ENCODE data around the gene ARHGAP10.
"Not testable (repeated sequence)": the region's sequence is repeated elsewhere in the genome, so short reads cannot be mapped to it uniquely, and the experiment has no call there.

ARHGAP10 gene

DNA sequence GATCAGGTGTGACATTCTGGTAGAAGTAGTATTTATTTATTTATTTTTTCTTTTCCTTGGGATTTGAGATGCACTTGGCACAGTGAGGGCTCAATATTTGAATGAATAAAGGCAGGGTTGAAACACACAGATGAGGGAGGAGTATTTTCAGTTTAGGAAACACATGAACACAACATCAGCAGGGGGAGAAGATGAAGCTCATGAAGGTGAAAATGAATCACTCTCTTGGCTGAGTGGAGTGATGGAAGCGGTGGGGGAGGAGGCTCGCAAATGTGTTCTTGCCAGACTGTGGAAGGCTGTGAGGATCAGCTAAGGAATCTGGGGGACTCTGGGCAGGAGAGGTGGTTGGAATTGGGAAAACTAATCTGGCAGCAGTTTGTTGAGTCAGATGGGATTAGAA, 55.3 kb downstream of the ARHGAP10 start:
- no peak for TF ChIP-seq ZNF274 (IDR thresholded peaks at IDR 0.05; ENCODE audit: low read depth, low read length)
- no peak overlapping the region for H3K4me3 ChIP-seq (ENCODE audit: low read length)

DNA sequence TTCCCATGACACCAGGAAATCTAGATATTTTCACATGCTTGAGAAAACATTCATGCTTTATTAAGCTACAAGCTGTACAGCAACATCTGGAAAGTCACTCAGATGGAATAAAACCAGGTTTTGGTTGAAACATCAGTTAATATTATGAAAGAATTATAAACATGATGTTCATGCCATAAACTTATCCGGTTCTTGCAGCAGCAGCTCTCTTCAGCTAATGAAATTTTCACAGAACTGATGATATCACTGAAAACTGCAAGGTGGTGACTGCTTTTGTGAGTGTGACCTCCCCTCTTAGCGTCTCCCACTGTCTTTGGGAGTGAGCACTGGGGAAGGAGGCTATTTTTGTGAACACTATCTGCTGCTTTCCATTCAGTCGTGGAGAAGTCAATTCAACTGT, 56.9 kb downstream of the ARHGAP10 start:
- no peak overlapping the region for H3K4me3 ChIP-seq (ENCODE audit: low read length)
- TF ChIP-seq ZNF274 (IDR thresholded peaks at IDR 0.05; ENCODE audit: low read depth, low read length) = no peak

DNA sequence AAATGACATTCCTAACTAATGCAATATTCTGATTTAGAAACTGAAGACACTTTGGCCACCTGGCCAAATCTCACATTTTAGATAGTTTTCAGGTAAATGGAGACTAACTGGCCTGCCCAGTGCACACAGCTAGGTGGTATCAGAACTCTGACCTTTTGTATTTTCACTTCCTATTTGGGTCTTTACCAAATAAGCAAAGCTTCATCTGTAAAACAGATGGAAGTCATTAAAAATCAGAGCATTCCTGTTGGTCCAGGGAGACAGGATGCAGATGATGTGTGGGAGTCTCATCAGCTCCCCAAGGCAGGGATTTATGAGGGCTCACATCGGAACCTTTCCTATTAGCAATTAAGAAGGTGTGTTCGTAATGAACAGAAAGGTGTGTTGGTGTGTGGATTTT, 57.7 kb downstream of the ARHGAP10 start:
- H3K4me3 ChIP-seq (ENCODE audit: low read length) = no peak overlapping the region
- no peak for TF ChIP-seq ZNF274 (IDR thresholded peaks at IDR 0.05; ENCODE audit: low read depth, low read length)

DNA sequence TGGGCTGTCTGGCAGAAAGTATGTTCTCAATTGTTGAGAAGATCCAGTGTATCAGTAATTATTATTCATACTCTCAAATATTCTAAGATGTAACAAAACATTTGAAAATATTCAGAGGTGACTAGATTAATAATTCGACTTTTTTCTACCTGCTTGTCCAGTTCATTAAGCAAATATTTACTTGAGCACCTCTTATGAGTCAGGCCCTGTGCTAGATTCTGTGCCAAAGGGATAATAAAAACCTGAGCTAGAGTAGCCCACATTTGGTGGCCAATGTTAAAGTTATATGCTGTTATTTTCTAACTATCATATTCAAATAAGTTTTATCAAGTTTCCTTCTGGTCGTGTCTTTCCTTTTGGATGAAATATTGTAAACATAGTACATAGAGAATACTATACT, 58.5 kb downstream of the ARHGAP10 start:
- H3K4me3 ChIP-seq (ENCODE audit: low read length) = no peak overlapping the region
- TF ChIP-seq ZNF274 (IDR thresholded peaks at IDR 0.05; ENCODE audit: low read depth, low read length) = no peak

DNA sequence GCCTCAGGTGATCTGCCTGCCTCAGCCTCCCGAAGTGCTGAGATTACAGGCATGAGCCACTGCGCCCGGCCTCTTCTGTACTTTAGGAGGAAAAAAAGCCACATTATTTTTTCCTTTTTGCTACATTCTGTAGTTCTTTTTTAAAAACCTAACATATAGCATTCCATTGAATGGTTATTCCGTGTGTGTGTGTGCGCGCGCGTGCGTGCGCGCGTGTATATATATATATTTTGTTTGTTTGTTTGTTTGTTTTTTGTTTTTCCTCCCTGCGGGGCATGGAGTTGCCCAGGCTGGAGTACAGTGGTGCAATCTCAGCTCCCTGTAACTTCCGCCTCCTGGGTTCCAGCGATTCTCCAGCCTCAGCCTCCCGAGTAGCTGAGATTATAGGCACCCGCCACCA, 59.5 kb downstream of the ARHGAP10 start:
- no peak for TF ChIP-seq ZNF274 (IDR thresholded peaks at IDR 0.05; ENCODE audit: low read depth, low read length)

DNA sequence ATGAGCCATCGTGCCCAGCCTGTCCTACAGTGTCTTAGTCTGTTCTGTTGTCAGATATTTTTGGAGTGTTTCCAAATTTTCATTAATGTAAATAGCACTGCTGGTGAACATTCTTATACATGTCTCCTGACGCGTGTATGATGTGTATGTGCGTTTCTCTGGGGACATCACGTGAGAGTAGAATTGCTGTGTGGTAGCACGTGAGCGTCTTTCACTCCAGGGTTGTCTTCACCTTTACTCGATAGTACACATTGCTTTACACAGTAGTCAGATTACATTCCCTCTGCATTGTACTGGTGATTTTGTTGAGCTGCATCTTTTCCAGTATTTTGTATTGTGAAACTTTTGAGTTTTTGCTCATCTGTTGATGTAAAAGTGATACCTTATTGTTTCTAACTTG, 60.0 kb downstream of the ARHGAP10 start:
- no peak overlapping the region for H3K4me3 ChIP-seq (ENCODE audit: low read length)
- TF ChIP-seq ZNF274 (IDR thresholded peaks at IDR 0.05; ENCODE audit: low read depth, low read length) = no peak

More for the DNA sequence above, 59.5 kb downstream of the ARHGAP10 start:
- H3K4me3 ChIP-seq (ENCODE audit: low read length) = no peak overlapping the region

DNA sequence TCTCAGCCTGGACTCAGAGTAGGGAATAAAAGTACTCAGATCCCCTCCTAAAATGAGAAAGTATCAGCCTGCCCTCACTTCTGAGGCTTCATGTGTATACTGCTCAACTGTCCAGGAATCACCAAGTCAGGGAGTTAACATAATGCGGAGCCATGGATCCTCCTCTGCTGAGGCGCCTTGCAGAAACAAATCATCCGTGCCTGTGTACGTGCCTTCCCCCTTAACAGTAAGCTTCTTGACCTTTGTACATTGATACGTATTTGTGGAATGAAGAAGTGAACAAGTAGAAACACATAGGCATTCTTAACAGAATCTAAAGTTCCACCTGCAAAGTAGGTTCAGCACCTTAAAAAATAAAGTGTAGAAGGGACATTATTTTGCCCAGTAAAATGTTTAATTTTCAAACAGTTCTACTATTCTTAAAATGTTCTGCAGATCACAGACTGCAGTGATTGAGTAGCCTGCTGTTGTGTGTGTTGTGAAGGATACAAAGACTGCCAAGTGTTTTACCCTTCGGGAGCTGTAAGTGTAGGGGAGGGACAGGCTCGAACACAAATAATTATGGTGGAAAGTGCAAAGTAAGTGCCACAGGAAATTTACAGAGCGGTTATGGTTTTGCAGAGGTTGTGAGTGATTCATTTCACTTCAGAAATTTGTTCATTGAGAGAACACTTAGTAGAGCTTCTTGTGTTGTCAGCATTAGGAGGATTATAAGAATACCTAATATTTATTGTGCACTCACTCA, 61.9 kb downstream of the ARHGAP10 start:
- peak overlapping the region; percentile 27; the same call in 1 of the 2 replicates for H3K4me3 ChIP-seq (ENCODE audit: low read length)
- no peak for TF ChIP-seq ZNF274 (IDR thresholded peaks at IDR 0.05; ENCODE audit: low read depth, low read length)

DNA sequence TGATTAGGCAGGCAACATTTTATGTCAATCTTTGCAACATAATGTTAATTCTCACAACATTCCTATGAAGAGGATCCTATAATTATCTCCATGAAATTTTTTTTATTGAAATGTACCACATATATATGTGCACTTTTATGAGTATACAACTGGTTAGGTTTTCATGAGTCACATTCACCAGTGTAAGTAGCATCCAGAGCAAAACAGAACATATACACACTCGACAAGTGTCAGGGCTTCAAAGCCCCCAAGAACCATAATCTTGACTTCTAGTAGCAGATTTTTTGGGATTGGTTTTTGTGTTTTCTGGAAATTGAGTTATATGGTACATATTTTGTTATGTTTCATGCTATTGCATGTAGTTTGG, 62.4 kb downstream of the ARHGAP10 start:
- no peak for TF ChIP-seq ZNF274 (IDR thresholded peaks at IDR 0.05; ENCODE audit: low read depth, low read length)
- no peak overlapping the region for H3K4me3 ChIP-seq (ENCODE audit: low read length)

DNA sequence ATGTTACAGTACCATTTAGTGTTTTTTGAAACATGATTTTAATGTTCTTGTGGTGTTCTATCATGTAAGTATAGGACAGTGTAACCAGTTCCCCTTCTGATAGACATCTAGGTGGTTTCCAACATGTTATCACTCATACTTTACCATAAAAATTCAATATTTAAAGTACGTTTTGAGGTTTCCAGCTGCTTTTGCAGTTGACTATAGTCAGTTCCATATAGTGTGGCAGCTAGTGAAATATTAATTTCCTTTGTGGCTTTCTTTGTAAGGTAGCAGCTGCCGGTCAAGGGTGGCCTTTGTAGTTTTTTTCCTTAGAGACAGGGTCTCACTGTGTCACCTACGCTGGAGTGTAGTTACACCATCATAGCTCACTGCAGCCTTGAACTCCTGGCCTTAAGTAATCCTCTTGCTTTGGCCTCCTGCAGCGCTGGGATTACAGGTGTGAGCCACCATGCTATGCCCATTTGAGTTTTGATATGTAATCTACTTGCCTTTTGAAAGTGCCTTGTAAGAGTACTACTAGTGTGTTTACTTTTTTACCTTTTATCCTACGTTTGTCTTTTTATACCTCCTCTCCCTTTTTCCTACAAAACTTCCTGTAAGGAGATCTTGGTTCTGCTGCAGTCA, 63.0 kb downstream of the ARHGAP10 start:
- TF ChIP-seq ZNF274 (IDR thresholded peaks at IDR 0.05; ENCODE audit: low read depth, low read length) = no peak
- H3K4me3 ChIP-seq (ENCODE audit: low read length) = peak overlapping the region; percentile 39; the same call in 1 of the 2 replicates

DNA sequence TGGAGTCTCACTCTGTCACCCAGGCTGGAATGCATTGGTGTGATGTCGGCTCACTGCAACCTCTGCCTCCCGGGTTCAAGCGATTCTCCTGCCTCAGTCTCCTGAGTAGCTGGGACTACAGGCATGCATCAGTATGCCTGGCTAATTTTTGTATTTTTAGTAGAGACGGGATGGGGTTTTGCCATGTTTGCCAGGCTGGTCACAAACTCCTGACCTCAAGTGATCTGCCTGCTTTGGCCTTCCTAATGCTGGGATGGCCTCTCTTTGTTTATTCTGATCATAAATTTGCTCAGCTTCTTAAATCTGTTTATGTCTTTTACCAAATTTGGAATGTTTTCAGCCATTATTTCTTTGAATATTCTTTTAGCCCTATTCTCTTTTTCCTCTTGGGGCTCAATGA, 67.2 kb downstream of the ARHGAP10 start:
- not testable (repeated sequence) for H3K4me3 ChIP-seq (ENCODE audit: low read length)

DNA sequence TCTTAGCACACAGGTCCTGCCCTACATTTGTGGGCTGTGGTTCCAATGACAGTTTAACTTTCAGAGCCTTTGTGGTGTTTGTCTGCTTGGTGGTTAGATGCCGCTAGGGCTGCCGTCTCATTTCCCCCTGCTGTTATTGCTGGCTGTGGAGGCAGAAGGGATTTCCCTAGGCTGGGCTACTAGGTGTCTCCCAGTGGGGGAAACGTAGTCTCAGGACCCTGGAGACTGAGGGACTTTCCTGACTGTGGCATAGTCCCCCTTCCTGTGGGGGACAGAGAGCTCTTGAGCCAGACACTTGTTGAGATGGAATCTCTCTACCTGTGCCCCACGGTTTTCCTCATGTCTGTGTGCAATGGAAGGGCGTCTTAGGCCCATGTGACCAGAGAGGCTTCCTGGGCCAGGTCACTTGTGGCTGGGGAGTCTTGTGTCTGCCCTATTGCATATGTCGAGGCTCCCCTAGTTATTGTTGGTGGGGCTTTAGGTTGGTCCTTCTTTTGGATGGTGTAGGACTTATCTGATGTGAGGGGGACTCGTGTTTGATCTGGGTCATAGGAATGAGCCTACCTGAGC, 68.2 kb downstream of the ARHGAP10 start:
- no peak for TF ChIP-seq ZNF274 (IDR thresholded peaks at IDR 0.05; ENCODE audit: low read depth, low read length)
- no peak overlapping the region; the same call in 1 of the 2 replicates for H3K4me3 ChIP-seq (ENCODE audit: low read length)

DNA sequence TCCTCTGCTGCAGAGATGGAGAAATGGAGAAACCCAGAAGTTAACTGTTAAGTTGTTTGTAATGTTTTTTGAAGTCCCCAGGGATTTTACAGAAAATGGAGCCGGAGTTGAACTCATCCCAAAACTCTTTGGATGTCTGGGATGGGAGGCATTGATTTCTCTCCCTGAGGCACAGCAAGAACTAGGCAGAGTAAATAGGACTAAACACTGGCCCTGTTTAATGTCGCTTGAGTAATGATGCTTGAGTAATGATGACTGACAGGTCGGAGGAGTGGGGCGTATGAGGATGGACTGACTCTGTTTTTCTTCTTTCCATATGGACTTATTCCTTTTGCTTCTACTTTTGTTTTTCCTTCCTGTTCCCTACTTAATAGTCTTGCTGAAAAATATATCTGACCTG, 69.9 kb downstream of the ARHGAP10 start:
- no peak for TF ChIP-seq ZNF274 (IDR thresholded peaks at IDR 0.05; ENCODE audit: low read depth, low read length)

DNA sequence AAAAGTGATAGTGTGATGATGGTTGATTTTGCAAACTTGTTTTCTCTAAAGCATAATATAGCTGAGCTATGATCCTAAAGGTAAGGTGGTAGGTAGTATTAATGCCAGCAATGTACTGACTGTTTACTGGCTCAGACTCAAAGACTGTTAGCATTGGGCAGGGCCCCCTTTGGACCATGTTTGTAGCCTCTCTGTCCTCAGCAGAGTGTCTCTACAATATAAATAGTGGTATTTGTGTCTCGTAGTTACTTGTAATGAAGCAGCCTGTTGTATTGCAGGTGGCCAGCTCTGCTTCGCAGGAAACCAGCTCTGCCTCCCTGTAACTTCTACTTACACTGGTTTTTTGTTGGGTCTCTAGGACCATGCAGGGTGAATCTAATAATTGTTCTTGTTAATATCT, 70.5 kb downstream of the ARHGAP10 start:
- TF ChIP-seq ZNF274 (IDR thresholded peaks at IDR 0.05; ENCODE audit: low read depth, low read length) = no peak
- no peak overlapping the region for H3K4me3 ChIP-seq (ENCODE audit: low read length)

More for the DNA sequence above, 69.9 kb downstream of the ARHGAP10 start:
- no peak overlapping the region for H3K4me3 ChIP-seq (ENCODE audit: low read length)

DNA sequence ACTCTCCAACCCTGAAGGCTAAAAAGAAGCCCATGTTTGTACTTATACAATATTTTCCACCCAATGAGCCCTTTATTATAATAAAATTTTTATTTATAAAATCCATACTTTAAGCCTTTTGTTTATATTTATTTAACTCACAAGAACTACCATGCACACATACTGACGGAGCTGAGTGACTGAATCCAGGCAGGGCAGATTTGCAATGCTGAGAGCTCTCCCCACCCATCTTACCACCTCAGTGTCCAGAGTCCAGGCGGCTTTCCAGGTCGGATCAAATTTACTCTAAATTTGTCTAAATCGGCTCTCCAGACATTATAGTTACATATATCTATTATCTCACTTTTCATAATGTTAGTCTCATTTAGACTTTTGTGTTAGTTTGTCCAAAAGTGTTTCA, 74.1 kb downstream of the ARHGAP10 start:
- no peak for TF ChIP-seq ZNF274 (IDR thresholded peaks at IDR 0.05; ENCODE audit: low read depth, low read length)
- no peak overlapping the region for H3K4me3 ChIP-seq (ENCODE audit: low read length)

DNA sequence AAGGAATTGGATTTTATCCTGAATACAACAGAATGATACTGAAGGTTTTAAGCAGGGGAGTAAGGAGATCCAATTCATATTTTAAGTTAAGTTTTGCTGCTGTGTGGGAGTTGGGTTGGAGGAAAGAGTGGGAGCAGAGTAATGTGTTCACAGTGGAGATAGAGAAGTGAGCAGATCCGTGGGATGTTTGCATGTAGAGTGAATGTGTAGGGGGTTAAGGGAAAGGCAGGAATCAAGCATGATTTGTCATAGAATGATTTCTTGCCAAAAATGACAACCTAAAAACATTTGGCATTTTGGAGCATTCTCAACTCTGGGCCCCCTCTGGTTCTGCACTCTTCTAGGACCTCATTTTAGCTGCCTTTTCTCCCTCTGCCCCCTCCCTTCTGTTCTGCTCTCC, 76.6 kb downstream of the ARHGAP10 start:
- no peak overlapping the region for H3K4me3 ChIP-seq (ENCODE audit: low read length)
- TF ChIP-seq ZNF274 (IDR thresholded peaks at IDR 0.05; ENCODE audit: low read depth, low read length) = no peak

Data from GM08714 (cell line).